CD4-positive, alpha-beta T cell (primary cell): ENCODE results near the gene DNAJC6. TPM values are rescaled to one million over a fixed set of nuclear protein-coding genes. Genes with fewer than 3 reads are reported as not detected.

ENCODE experiments used
- ATAC-seq: fragments of 200-7000 bp; cut with Tn5 transposase; one replicate; pipeline ENCODE4 v1.10.0; 2022; ENCODE audit warnings: mild to moderate bottlenecking; ENCODE audit not compliant: poor library complexity
- CTCF ChIA-PET: fragments of 350-600 bp; sonication (Branson Sonifier 250); formaldehyde crosslinking; loops from one replicate; lab custom pipeline; 2021; ENCODE audit warnings: antibody characterized with exemption, inconsistent platforms; lab: Charles Lee
- POLR2A ChIA-PET: fragments of 350-600 bp; sonication (Branson Sonifier 250); formaldehyde crosslinking; loops from one replicate; lab custom pipeline; 2021; ENCODE audit warnings: antibody characterized with exemption, inconsistent platforms; lab: Charles Lee
- DNase-seq, 14 experiments: peaks; one replicate each; pipeline ENCODE4 v3.0.0-alpha.2; 2013 to 2020; ENCODE audit warnings: mixed read lengths in 2 of 14
- H3K27ac ChIP-seq, 2 donors: one replicate each; pipeline versions ENCODE4 v1.5.1 to v1.7.0; 2013; ENCODE audit warnings: low read length in 2 of 2, low read depth in 1 of 2, mild to moderate bottlenecking in 1 of 2
- H3K27me3 ChIP-seq, 2 experiments: 1 replicate in 1 of 2; 2 replicates in 1 of 2; pipeline versions ENCODE4 v1.6.1 to v1.7.0; 2013; ENCODE audit warnings: low read length in 2 of 2, control low read depth in 1 of 2, mild to moderate bottlenecking in 1 of 2, moderate library complexity in 1 of 2; ENCODE audit not compliant: insufficient read depth in 2 of 2, control insufficient read depth in 1 of 2
- H3K36me3 ChIP-seq: one replicate; pipeline ENCODE4 v1.6.1; 2013; ENCODE audit warnings: low read length, control low read depth; ENCODE audit not compliant: insufficient read depth
- H3K4me1 ChIP-seq: one replicate; pipeline ENCODE4 v1.6.1; 2013; ENCODE audit warnings: low read length, control low read depth; ENCODE audit not compliant: insufficient read depth
- H3K4me3 ChIP-seq: one replicate; pipeline ENCODE4 v1.5.1; 2013; ENCODE audit warnings: mild to moderate bottlenecking, low read length, moderate library complexity
- H3K9me3 ChIP-seq, 2 experiments: 1 replicate in 1 of 2; 2 replicates in 1 of 2; pipeline versions ENCODE4 v1.6.1 to v1.7.0; 2013; ENCODE audit warnings: low read length in 2 of 2, mild to moderate bottlenecking in 2 of 2, control low read depth in 1 of 2, moderate library complexity in 1 of 2; ENCODE audit not compliant: control insufficient read depth in 1 of 2, insufficient read depth in 1 of 2
- H3K27ac Mint-ChIP-seq: one replicate; pipeline ENCODE4 v1.8.0; 2020; ENCODE audit warnings: mixed read lengths
- H3K27me3 Mint-ChIP-seq: one replicate; pipeline ENCODE4 v1.8.0; 2021; ENCODE audit warnings: mixed read lengths
- H3K36me3 Mint-ChIP-seq: one replicate; pipeline ENCODE4 v1.8.0; 2021; ENCODE audit warnings: low read depth, mixed read lengths
- H3K4me1 Mint-ChIP-seq: one replicate; pipeline ENCODE4 v1.8.0; 2021; ENCODE audit warnings: low read depth, mixed read lengths
- H3K4me3 Mint-ChIP-seq: one replicate; pipeline ENCODE4 v1.8.0; 2020; ENCODE audit warnings: mild to moderate bottlenecking, mixed read lengths
- H3K9me3 Mint-ChIP-seq: one replicate; pipeline ENCODE4 v1.8.0; 2020; ENCODE audit warnings: mixed read lengths
- intact Hi-C, 2 experiments: fragments of 100-400 bp; cut with DNase I in 1 of 2; cut with micrococcal nuclease in 1 of 2; formaldehyde crosslinking; loops; one replicate each; pipeline versions ENCODE4 v1.15.1 to v1.9.0; 2023 to 2025; cut with DNase I, micrococcal nuclease
- total RNA-seq, 174 experiments: library from RNA in 2 of 174; stranded (reverse) in 2 of 174; gene quantifications; one replicate each; pipeline ENCODE4 v1.2.3 and lab custom pipeline; 2021 to 2026
- TF ChIP-seq, protein P1 (sequence below): fragments of 200-600 bp; IDR thresholded peaks from one replicate; pipeline ENCODE4 v1.8.0; 2022; ENCODE audit warnings: antibody characterized with exemption, mild to moderate bottlenecking

Gene DNAJC6
- total RNA-seq, 2 experiments from 2014 or later = 2.4 to 2.5 TPM

GRCh38 chr1:65441464-65441863 lies 132.1 kb downstream of the DNAJC6 start:
- H3K4me1 Mint-ChIP-seq = no peaks in the 10 kb centered on the region
- H3K36me3 ChIP-seq = no peaks in the 10 kb centered on the region
- DNase-seq (no peak), ATAC-seq (no peak)
- TF ChIP-seq, protein P1, sequence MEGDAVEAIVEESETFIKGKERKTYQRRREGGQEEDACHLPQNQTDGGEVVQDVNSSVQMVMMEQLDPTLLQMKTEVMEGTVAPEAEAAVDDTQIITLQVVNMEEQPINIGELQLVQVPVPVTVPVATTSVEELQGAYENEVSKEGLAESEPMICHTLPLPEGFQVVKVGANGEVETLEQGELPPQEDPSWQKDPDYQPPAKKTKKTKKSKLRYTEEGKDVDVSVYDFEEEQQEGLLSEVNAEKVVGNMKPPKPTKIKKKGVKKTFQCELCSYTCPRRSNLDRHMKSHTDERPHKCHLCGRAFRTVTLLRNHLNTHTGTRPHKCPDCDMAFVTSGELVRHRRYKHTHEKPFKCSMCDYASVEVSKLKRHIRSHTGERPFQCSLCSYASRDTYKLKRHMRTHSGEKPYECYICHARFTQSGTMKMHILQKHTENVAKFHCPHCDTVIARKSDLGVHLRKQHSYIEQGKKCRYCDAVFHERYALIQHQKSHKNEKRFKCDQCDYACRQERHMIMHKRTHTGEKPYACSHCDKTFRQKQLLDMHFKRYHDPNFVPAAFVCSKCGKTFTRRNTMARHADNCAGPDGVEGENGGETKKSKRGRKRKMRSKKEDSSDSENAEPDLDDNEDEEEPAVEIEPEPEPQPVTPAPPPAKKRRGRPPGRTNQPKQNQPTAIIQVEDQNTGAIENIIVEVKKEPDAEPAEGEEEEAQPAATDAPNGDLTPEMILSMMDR = no peak
- intact Hi-C loops = no loop called here
- H3K27ac ChIP-seq = no peak overlapping the region
- no peak overlapping the region for H3K4me3 Mint-ChIP-seq
- ChIA-PET POLR2A (interaction anchor here (1.5 kb wide), 1 partner anchor 21 kb away, joined by 4 read pairs; the partner anchor contains the start of genes LEPR and LEPROT), CTCF (interaction anchor here (0.6 to 1.2 kb wide), 3 partner anchors 10 to 112 kb away, joined by 3 to 5 read pairs (median 3); no protein-coding TSS in a partner anchor)
- H3K27ac Mint-ChIP-seq = no peak overlapping the region
- H3K36me3 Mint-ChIP-seq = no peaks in the 10 kb centered on the region
- H3K27me3 ChIP-seq = no peaks in the 10 kb centered on the region
- H3K4me1 ChIP-seq = no peaks in the 10 kb centered on the region
- H3K9me3 ChIP-seq = no peaks in the 10 kb centered on the region
- H3K4me3 ChIP-seq = no peak overlapping the region
- H3K9me3 Mint-ChIP-seq = no peaks in the 10 kb centered on the region
- H3K27me3 Mint-ChIP-seq = no peaks in the 10 kb centered on the region

DNA sequence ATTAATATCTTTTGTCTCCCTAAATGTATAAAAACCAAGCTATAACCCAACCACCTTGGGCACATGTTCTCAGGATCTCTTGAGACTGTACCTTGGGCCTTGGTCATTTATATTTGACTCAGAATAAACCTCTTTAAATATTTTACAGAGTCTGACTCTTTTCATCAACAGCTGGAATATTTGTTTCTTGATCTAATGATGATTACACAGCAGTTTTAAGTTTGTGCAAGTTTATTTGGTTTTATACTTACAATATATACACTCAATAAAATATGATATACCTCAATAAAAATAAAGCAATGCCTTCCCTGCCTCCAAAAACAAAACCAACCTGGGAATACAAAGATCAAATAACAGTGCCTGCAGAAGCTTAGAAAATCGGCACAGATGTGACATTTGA lies 133.1 kb downstream of the DNAJC6 start:
- intact Hi-C loops = no loop called here
- H3K36me3 Mint-ChIP-seq = no peaks in the 10 kb centered on the region
- DNase-seq (no peak), ATAC-seq (no peak)
- no peaks in the 10 kb centered on the region for H3K4me1 Mint-ChIP-seq
- ChIA-PET CTCF (no interaction called here), POLR2A (no interaction called here)
- Histone ChIP-seq H3K4me3 (no peak overlapping the region), H3K9me3 (no peaks in the 10 kb centered on the region), H3K36me3 (no peaks in the 10 kb centered on the region), H3K27me3 (no peaks in the 10 kb centered on the region), H3K4me1 (no peaks in the 10 kb centered on the region), H3K27ac (no peak overlapping the region)
- no peak overlapping the region for H3K27ac Mint-ChIP-seq
- no peaks in the 10 kb centered on the region for H3K27me3 Mint-ChIP-seq
- TF ChIP-seq, protein P1 = no peak
- H3K9me3 Mint-ChIP-seq = no peaks in the 10 kb centered on the region
- H3K4me3 Mint-ChIP-seq = no peak overlapping the region

DNA sequence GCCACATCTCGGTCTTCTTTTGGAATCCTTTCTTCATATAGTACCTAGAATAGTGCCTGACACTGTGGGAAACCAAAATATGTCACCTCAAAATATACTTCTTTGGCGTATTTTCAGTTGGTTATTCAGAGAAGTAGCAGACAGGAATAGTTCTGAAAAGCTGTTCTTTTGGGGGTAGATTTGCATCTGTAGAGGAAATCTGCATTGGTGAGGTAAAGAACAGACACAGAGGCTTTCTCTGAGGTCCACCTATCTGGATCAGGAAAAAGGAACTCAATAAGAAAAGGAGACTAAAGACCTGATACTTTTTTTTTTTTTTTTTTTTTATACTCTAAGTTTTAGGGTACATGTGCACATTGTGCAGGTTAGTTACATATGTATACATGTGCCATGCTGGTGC lies 134.3 kb downstream of the DNAJC6 start:
- ATAC-seq (no peak), DNase-seq (no peak)
- Mint-ChIP-seq H3K4me3 (no peak overlapping the region), H3K4me1 (no peaks in the 10 kb centered on the region), H3K9me3 (no peaks in the 10 kb centered on the region), H3K27ac (no peak overlapping the region), H3K36me3 (no peaks in the 10 kb centered on the region), H3K27me3 (no peaks in the 10 kb centered on the region)
- H3K4me3 ChIP-seq = no peak overlapping the region
- intact Hi-C loops = no loop called here
- ChIA-PET POLR2A (no interaction called here), CTCF (no interaction called here)
- no peaks in the 10 kb centered on the region for H3K27me3 ChIP-seq
- H3K36me3 ChIP-seq = no peaks in the 10 kb centered on the region
- no peaks in the 10 kb centered on the region for H3K4me1 ChIP-seq
- H3K9me3 ChIP-seq = no peaks in the 10 kb centered on the region
- no peak overlapping the region for H3K27ac ChIP-seq
- TF ChIP-seq, protein P1 = no peak
